Amniotic stem cell (primary cell): Measurements from ENCODE around the gene ZNF594.
"Not testable (repeated sequence)": the region's sequence is repeated elsewhere in the genome, so short reads cannot be mapped to it uniquely, and the experiment has no call there.

Source experiments
- DNase-seq: peaks from one replicate; lab custom pipeline; 2025; lab: John Stamatoyannopoulos, UW

Gene ZNF594

GRCh38 chr17:5136580-5137412 lies 54.9 kb downstream of the ZNF594 start:
- not testable (repeated sequence) for DNase-seq

- no peak for DNase-seq
Observed at GRCh38 chr17:5135726-5136579, 55.7 kb downstream of the ZNF594 start.

- not testable (repeated sequence) for DNase-seq
Observed at GRCh38 chr17:5135131-5135712, 56.4 kb downstream of the ZNF594 start.

GRCh38 chr17:5134571-5134970 lies 57.1 kb downstream of the ZNF594 start:
- not testable (repeated sequence) for DNase-seq

GRCh38 chr17:5133961-5134360 lies 57.7 kb downstream of the ZNF594 start:
- not testable (repeated sequence) for DNase-seq

GRCh38 chr17:5133311-5133710 lies 58.4 kb downstream of the ZNF594 start:
- DNase-seq: no peak

- not testable (repeated sequence) for DNase-seq
Observed at GRCh38 chr17:5132503-5133225, 59.0 kb downstream of the ZNF594 start.

- not testable (repeated sequence) for DNase-seq
Observed at GRCh38 chr17:5131799-5132502, 59.7 kb downstream of the ZNF594 start.

- DNase-seq: no peak
Observed at GRCh38 chr17:5131146-5131715, 60.4 kb downstream of the ZNF594 start.

- not testable (repeated sequence) for DNase-seq
Observed at GRCh38 chr17:5130687-5131086, 61.0 kb downstream of the ZNF594 start.

GRCh38 chr17:5130261-5130660 lies 61.4 kb downstream of the ZNF594 start:
- not testable (repeated sequence) for DNase-seq

- DNase-seq: not testable (repeated sequence)
Observed at GRCh38 chr17:5129770-5130169, 61.9 kb downstream of the ZNF594 start.
